Pons (tissue), 1 donor: ENCODE results near the gene CADPS.

Experiments used
- DNase-seq: peaks from one replicate; pipeline ENCODE4 v3.0.0-alpha.2; 2016; ENCODE audit warnings: low spot score

CADPS gene

DNA sequence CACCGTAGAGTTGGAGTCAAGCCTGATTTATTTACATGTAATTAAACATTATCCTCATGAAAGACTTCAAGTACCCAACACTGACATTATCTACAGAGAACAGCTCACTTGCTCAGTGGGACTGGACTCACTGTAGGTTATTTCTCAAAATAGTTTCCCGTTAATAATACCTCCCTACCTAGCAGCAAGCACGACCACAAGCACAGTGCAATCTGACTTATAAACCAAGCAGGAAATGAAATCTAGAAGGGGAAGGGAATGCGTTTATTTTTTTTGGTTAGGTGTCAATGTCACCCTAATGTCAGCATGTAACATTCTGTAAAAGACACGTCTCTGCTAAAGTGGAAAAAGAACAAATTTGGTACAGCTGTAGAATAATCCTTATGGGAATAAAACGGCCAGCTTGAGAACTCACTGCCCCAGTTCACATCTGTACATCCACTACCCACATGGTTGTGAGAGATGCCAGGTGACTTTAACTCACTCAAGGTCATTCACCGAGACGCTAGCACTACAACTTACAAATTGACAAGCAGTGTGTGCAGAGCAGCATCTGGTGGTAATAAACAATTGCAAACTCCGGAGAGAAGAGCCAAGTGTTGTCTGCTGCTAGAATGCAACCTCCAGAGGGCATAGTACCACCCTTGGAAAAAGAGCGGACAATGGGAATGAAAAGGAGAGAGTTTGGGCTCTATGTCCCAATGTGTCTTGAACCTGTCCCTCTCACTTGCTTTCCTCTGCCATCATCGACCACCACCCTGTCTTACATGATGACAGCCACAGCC is 242.5 kb downstream of the CADPS start:
- no peak for DNase-seq

- DNase-seq, result no peak
Measured at GRCh38 chr3:62631488-62631887, 243.7 kb downstream of the CADPS start.

GRCh38 chr3:62630664-62631063 is 244.6 kb downstream of the CADPS start:
- DNase-seq, result no peak

GRCh38 chr3:62625268-62625667 is 249.9 kb downstream of the CADPS start:
- DNase-seq, result no peak

DNA sequence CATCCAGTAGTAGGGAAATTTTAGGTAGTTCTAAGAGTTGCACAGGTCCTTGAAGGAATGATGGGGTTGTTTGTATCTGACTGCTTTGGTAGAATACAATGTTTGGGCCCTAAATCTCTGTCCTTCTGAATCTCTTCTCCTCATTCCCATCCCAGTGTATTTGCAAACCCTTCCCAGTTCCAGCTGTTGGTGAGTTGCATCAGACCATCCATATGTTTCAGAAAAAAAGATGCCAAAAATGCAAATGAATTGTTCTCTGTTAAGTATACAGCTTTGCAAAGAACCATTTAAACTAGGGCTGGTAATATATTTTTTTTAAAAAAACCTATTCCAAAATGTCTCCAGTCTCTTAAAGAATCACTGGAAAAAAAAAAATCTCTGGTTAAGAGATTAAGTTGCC is 251.0 kb downstream of the CADPS start:
- no peak for DNase-seq

- DNase-seq, result peak; percentile 77
Measured at GRCh38 chr3:62622553-62623174, 252.6 kb downstream of the CADPS start.

DNA sequence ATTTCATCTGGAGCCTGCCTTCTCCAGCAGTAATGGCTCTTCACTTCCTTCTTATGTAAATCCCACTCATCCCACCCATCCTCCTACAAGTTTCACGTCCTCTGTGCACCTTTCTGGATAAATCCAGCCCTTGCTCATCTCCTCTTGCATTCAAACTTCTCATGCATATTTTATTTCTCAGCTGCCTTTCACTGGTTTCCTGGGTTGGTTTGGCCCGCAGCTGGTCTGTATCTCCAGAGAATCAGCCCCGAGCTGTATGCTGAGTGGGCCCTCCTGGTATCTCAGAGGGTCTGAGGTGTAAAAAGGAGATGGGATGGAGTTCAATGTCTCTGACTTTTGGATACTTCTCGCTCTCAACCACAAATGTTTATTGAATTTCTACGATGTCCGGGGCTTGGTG is 253.3 kb downstream of the CADPS start:
- no peak for DNase-seq

DNA sequence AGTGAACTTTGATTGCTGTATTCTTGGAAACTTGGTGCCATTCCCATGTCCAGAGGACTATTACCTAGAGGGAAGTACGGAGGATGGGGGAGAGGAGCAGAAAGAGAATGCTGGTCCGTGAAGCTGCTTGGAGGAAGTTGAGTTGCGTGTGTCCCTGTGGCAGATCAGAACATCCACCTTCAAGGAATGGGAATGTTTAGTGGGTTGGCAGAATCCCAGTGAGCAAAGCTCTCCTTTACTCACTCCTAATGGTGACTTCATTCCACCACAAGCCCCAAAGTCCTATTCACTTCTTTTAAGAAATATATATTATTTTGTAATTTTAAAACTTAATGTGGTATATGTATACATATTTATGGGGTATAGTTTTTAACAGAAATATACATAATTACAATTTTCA is 254.0 kb downstream of the CADPS start:
- no peak for DNase-seq

- no peak for DNase-seq
Measured at GRCh38 chr3:62615258-62615849, 259.9 kb downstream of the CADPS start.

GRCh38 chr3:62614527-62614926 is 260.7 kb downstream of the CADPS start:
- no peak for DNase-seq

DNA sequence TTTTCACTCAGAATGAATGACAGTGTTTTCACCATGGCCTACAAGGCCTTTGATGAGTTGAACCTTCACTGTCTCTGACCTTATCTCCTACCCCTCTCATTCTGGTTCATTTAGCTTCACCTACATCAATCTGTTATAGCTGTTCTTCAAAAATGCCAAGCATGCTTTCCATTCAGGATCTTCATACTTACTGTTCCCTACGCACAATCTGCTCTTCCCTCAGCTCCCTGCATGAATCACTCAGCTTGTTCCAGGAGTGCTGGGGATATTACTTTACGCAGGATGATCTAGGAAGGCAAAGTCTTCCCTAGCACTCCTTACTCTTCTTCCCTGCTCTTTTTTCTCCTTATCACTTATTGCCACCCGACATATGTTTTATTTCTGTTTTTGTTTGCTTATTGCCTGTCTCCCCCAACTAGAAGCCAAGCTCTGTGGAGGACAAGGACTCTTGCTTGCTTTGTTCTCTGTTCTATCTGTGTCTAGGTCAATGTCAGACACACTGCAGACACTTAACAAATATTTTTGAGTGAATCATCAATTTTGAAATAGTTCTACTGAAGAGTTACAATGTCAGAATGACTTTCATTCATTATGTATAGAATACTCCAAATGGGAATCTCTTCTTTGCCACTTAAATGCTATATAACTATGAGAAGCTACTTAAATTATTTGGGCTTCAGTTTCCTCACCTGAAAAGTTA is 263.5 kb downstream of the CADPS start:
- no peak for DNase-seq

GRCh38 chr3:62607287-62608029 is 267.8 kb downstream of the CADPS start:
- no peak for DNase-seq

- DNase-seq, result no peak
Measured at GRCh38 chr3:62605413-62606068, 269.7 kb downstream of the CADPS start.

- DNase-seq, result no peak
Measured at GRCh38 chr3:62604751-62605351, 270.4 kb downstream of the CADPS start.

DNA sequence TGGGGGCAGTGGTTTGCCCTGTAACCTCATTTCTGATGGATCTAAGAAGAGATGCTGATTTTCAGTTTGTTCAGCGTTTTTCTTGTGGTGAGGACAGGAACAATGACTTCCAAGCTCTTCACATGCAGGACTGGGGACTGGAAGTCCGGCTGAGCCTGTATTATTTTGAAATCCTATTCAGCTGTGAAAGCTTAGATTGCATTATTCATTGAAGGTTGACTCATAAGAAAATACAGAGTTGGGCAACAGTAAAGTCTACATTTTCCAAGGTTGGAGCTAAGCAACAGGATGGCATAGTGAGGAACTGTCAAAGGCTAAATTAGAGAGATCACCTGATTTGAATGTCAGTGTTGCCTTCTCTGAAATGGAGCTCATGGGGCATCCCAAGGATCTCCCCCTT is 270.9 kb downstream of the CADPS start:
- no peak for DNase-seq

DNA sequence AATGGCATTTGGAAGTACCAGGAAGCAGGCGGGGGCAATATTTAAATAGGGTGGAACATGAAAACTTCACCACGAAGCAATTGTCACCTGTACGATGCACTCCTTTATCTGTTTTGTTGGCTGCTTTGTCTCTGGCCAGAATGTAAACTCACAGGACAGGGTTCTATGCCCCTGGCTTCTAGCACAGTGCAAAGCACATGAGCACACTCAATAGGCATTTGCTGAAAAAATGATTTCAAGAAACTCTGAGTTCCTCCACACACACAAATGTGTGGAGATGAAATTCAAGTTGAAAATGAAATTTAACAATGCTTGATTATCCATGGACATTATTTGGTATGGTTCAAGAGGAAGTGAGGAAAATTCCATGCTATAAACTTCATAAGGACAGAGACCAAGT is 272.2 kb downstream of the CADPS start:
- no peak for DNase-seq

GRCh38 chr3:62602129-62602770 is 273.0 kb downstream of the CADPS start:
- no peak for DNase-seq

DNA sequence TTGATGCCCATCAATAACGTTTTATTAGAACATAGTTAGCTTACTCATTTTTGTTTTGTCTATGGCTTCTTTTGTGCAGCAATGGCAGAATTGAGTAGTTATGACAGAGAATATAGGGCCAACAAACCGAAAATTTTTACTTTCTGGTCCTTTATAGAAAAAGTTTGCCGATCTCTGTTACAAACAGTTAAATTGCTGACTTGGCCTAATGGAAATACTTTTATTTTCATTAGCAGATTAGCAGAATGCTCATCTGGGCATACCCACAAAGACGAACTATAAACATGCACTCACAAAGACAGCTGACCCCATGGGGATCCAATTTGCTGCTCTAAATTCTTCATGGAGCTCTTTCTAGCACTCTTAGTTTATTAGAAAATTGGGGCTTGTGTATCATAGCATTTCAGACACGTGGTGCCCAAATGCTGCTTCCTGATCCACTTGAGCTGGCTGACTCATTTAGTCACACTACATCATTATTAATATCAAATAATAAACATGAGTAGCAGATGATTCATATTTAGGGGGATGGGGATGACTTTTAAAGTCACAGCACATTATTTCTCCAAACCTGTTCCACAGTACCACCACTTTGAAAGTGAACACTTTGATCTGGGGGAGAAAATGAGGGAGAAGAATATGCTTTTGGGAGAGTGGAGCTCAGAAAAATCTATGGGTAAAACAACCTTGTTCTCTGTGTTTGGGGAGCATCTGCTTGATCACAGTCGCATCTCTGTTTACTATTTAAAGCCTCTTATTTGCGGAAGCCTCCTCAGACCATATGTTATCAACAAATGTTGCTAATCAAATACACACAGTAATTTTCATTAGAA is 273.8 kb downstream of the CADPS start:
- no peak for DNase-seq

DNA sequence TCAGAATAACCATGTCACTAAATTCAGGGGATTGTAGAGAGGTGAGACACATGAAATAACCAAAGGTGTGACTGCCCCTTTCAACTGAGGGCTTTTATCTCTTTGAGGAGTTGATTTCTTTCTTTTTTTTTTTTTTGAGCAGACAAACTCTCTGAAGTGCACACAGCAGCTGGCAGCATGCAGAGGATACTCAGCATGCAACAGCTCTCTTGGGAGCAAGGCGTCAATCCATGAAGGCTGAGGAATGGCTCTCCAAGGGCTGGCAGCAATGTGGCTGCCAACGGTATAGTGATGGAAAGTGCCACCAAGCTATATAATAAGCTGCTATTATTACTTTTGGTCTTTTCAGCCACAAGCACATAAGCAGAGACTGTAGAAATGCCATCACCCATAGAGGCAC is 275.2 kb downstream of the CADPS start:
- DNase-seq, result no peak

DNA sequence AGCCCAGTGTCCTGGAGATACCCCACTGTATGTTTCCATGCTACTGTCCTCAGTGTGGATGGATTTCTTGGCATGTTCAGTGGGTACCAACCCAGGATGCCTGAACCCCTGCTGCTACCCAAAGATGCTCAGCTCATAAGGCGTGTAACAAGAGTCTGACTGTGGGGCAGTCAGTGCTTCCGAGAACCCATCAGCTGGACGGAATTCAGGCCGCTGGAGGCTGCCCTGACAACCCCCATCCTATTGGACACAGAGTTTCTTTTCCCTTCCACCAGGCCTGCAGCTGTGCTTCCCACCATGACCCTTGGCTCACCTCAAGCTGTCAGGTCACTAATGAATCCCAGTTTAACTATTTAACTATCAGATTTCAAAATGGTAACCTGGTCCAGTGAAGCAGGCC is 277.7 kb downstream of the CADPS start:
- no peak for DNase-seq
